ENCODE results near the gene CEMIP2.

Gene CEMIP2

DNA sequence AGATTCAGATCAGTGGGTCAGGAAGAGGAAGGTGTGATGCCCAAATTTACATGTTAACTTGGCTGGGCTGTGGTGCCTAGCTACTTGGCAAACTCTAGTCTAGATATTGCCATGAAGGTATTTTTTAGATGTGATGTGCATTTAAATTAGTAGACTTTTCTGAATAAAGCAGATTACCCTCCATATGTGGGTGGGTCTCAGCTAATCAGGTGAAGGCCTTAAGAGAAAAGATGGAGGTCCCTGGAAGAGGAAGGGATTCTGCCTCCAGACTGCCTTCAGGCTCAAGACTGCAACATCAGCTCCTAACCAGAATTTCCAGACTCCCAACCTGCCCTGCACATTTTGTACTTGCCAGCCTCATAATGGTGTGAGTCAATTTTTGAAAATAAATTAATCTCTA lies 115.8 kb downstream of the CEMIP2 start:
- in situ Hi-C loops (cut with HindIII; ENCODE audit: low sequenced_read_pairs): no loop called here

DNA sequence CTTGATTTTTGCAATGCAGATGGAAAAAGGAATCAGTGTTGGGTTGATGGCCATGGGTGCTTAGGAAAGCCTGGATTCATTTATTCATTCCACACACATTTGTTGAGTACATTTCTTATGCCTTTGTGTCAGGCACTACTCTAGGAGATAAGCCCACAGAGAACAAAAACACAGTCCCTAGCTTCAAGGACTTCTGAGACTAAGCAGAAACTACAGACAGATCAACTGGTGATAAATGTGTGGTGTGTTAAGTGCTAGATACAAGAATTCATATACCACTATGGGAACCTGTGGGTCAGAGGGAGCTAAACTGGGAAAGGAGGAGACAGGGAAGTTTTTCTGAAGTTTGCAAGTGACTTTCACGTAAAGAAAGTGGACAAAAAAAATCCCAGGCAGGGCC lies 119.9 kb downstream of the CEMIP2 start:
- in situ Hi-C loops (cut with HindIII; ENCODE audit: low sequenced_read_pairs): no loop called here

DNA sequence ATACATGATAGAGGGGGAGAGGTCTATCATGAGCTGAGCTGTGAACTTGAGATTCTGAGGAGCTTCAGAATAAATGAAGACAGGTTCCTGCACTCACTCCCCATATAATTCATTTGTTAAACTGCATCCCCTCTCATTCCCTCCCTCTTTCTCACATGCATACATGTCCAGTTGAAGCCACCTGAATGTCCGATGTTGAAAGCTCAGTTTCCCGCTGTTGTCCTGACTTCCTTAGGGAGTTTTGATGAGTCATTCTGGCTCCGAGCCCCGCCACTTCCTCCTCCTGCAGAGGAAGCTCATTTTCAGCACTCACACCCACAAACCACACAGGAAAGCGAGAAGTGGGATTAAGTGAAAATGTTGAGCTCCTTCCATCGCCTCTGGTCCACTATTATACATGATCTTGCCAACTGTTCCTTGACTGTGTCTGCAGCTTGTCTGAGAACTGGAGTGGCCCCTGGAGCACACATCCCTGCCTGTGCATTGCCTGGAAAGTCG lies 121.2 kb downstream of the CEMIP2 start:
- in situ Hi-C loops (cut with HindIII; ENCODE audit: low sequenced_read_pairs): no loop called here

DNA sequence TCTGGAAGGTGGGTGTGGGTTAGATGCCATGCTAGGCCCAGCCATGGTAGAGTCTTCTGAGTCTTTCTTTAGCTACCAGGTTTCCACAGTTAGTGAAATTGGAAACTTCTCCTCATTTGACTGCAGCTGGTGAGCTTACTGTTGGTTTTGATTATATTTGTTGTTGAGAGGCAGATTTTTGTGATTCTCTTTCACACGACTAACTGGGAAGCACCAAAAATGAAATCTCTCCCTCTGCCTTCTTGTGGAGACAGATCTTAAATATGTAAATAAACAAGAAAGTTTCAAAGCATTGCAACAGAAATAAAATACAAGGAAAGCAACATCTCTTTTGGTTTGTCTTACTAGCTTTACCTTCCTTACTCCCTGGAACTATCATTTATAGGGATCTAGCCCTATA lies 122.2 kb downstream of the CEMIP2 start:
- in situ Hi-C loops (cut with HindIII; ENCODE audit: low sequenced_read_pairs): no loop called here

DNA sequence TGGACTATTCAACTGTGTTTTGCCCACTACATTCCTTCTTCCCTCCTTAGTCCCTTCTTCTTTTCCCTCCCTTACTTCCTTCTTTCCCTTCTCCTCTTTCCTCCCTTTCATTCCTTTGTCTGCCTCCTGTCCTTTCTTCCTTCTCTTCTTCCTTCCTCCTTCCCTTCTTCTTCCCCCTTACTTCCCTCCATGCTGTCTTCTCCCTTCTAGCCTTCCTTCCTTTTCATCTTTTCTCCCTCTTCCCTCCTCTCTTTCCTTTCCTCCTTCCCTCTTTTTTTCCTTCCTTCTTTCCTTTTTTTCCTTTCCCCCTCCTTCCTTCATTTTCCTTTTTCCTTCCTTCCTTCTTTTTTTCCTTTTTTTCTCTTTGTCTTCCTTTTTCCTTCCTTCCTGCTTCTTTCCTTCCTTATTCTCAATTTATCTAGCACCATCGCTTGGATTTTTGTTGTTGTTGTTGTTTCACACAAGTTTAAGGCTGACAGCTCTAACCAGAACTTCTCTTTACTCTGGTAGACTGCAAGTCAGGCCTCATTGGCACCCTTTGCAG lies 123.4 kb downstream of the CEMIP2 start:
- in situ Hi-C loops (cut with HindIII; ENCODE audit: low sequenced_read_pairs): no loop called here

DNA sequence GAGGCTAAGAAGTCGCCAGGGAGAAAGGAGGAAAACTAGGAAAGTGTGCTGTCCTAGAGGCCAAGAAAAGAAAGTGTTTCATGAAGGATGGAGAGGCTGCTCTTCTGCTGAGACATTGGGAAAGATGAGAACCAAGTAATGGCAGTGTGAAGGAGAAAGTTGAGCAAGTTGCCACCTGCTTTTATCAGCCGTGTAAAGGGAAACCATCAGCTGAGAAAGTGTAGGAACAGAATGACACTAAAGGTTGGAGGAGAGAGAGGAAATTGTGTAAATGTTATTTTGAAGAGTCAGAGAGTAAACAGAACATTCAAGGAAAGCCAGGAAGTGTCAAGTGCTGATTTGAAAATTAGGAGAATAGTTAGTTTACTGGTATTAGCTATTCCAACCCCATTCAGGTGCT lies 125.0 kb downstream of the CEMIP2 start:
- in situ Hi-C loops (cut with HindIII; ENCODE audit: low sequenced_read_pairs): no loop called here

DNA sequence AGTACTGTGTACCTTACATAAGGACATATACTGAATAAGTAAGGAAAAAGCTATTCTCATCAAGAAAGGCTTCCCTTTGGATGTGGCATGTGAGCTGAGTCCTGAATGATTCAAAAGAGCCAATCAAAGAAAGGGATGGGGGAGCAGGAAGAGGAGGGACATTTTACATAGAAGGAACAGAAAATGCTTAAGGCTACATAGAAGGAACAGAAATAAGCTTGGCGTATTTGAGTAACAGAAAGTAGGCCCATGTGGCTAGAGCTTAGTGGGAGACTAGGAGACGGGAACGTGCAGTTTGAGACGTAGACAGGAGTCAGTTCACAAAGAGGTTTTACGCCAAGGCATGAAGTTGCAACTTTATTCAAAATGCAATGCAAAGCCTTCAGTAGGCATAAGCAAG lies 126.3 kb downstream of the CEMIP2 start:
- in situ Hi-C loops (cut with HindIII; ENCODE audit: low sequenced_read_pairs): no loop called here

DNA sequence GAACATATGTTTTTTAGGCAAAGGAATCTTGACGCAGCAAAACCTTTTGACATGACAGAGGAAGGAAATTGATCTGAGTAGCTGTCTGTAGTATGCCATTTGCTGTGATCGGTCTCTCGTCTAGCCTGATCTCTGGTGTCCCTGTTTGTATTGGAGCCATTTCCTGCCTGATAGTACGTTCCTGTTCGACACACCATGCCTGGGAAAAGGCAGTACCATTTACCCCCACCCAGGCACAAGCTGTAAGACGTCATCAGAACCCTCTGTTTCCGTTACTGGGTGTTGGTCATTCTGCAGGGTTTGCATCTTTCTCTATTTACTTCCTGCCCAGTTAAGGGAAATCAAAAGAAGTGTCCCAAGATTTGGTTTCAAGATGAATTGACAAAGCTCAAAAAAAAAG lies 129.7 kb downstream of the CEMIP2 start:
- in situ Hi-C loops (cut with HindIII; ENCODE audit: low sequenced_read_pairs): no loop called here

DNA sequence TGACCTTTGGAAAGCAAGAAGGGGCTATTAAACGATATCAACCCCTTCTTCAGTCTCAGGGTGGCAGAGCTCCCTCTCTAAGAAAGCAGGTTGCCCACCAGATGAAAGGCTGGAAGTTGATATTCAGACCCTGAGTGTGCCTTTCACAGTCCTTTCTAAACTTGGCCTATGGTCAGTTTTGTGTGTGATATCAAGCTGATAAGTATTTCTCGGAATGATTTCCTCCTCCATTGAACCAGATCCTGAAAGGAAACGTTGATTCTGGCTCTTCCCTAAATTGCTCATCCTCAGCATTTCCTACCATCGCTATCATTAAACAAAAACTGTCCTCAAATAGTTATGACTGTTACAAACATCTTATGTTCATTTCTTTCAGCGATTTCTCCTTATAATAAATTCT lies 130.4 kb downstream of the CEMIP2 start:
- in situ Hi-C loops (cut with HindIII; ENCODE audit: low sequenced_read_pairs): no loop called here

DNA sequence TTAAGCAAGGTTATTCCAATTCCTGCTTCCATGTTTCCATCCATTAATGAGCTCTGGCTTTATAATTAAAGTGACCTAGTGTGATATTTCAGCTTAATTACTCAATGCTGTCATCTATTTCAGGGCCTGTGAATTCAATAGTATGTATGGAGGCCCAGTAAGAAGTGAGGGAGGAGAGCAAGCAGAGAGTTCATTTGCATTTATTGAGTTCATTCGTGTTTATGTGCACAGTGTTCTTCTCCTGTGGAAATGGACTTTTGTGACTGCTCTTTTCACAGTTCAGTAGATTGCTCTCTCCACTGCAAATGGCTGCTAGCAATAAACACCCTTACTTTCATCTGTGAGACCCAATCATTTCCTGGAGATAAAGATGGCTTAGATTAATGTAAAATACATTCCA lies 130.9 kb downstream of the CEMIP2 start:
- in situ Hi-C loops (cut with HindIII; ENCODE audit: low sequenced_read_pairs): no loop called here

DNA sequence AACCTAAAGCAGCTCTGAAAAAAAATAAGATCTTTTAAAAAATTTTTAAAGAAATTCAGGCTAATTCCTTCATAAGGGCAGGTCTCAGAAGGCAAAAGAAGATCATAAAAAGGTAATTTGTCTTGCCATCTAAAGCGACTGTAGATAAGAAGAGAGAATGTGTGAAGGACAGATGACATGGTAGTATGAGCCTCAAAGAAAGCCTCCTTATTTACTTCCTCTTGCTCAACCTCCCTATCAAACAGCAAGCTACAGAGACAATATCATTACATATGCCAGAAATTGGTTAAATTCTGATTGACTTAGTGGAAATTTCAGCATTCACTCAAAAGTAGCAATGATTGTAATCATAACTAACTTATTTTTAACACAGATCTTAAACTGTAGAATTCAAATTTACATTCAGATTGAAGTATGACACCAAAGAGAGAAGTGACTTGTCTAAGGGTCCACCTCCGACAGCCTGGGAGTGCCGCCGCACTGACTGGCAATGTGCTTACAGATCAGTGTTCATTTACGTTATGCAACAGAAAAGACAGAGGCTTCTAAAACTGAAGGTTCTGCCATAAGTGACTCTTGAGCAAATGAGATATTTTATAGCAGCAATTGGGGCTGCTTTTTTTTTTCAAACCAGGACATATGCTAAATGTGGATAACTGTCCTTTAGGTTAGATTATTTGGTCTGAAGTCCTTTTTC lies 132.0 kb downstream of the CEMIP2 start:
- in situ Hi-C loops (cut with HindIII; ENCODE audit: low sequenced_read_pairs): no loop called here

DNA sequence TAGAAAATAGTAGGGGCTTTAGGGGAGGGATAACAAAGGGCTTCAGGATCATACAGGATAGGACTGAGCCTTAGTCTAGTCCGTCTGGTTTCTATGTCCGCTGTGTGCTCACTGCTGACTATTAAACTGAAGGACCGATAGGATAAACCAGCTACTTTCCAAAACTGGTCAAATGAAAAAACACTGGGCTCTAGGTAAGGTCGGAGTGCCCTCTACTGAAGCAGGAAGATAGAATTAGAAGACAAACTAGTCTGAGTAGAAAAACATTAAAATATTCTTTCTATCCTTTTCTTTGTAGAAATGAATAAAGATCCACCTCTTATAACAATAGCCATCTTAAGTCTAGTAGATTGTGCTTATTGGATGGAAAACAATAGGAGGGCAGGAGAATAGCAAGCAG lies 133.6 kb downstream of the CEMIP2 start:
- in situ Hi-C loops (cut with HindIII; ENCODE audit: low sequenced_read_pairs): no loop called here

Measured in endothelial cell of hepatic sinusoid (primary cell).